Globus pallidus (tissue), 1 donor: ENCODE data around the gene SLC39A11.
"Not testable (repeated sequence)": the region's sequence is repeated elsewhere in the genome, so short reads cannot be mapped to it uniquely, and the experiment has no call there.

Experiments
- DNase-seq: peaks from one replicate; pipeline ENCODE4 v3.0.0-alpha.2; 2015; ENCODE audit warnings: low spot score

SLC39A11 gene

GRCh38 chr17:73092523-73093135, at the start of gene SLC39A11:
TSS of gene SLC39A11 (minus strand) at chr17:73092688. CDS start at chr17:73088764, 3,924 bp downstream.
- peak; percentile 97 for DNase-seq

- DNase-seq = no peak
Measured at GRCh38 chr17:73141411-73141810, 48.9 kb upstream of the SLC39A11 start.

- DNase-seq = no peak
Measured at GRCh38 chr17:73140566-73140965, 48.1 kb upstream of the SLC39A11 start.

GRCh38 chr17:73139296-73139695, 46.8 kb upstream of the SLC39A11 start:
- DNase-seq = no peak

- no peak for DNase-seq
Measured at GRCh38 chr17:73138541-73139138, 46.2 kb upstream of the SLC39A11 start.

GRCh38 chr17:73137376-73137775, 44.9 kb upstream of the SLC39A11 start:
- DNase-seq = no peak

- DNase-seq = no peak
Measured at GRCh38 chr17:73135766-73136165, 43.3 kb upstream of the SLC39A11 start.

GRCh38 chr17:73133911-73134649, 41.6 kb upstream of the SLC39A11 start:
- no peak for DNase-seq

- no peak for DNase-seq
Measured at GRCh38 chr17:73132085-73132492, 39.6 kb upstream of the SLC39A11 start.

GRCh38 chr17:73131439-73131838, 39.0 kb upstream of the SLC39A11 start:
- DNase-seq = not testable (repeated sequence)

- DNase-seq = no peak
Measured at GRCh38 chr17:73130977-73131376, 38.5 kb upstream of the SLC39A11 start.

GRCh38 chr17:73128496-73128895, 36.0 kb upstream of the SLC39A11 start:
- DNase-seq = no peak

- DNase-seq = no peak
Measured at GRCh38 chr17:73126716-73127473, 34.4 kb upstream of the SLC39A11 start.

- DNase-seq = no peak
Measured at GRCh38 chr17:73123606-73124320, 31.3 kb upstream of the SLC39A11 start.

GRCh38 chr17:73122953-73123605, 30.6 kb upstream of the SLC39A11 start:
- no peak for DNase-seq

GRCh38 chr17:73121506-73121905, 29.0 kb upstream of the SLC39A11 start:
- DNase-seq = no peak

GRCh38 chr17:73119631-73120030, 27.1 kb upstream of the SLC39A11 start:
- no peak for DNase-seq

GRCh38 chr17:73118951-73119391, 26.5 kb upstream of the SLC39A11 start:
- DNase-seq = no peak

- DNase-seq = no peak
Measured at GRCh38 chr17:73118139-73118538, 25.7 kb upstream of the SLC39A11 start.

GRCh38 chr17:73112246-73112645, 19.8 kb upstream of the SLC39A11 start:
- DNase-seq = no peak

- DNase-seq = no peak
Measured at GRCh38 chr17:73111386-73111785, 18.9 kb upstream of the SLC39A11 start.
